H1 (cell line): ENCODE results near the gene PCDHA9.

Experiments
- ASH2L ChIP-seq: fragments of 200-600, 300-600 bp; sonication (generic); IDR thresholded peaks from one replicate; pipeline ENCODE4 v1.7.1; 2017; ENCODE audit warnings: low read length
- BRCA1 ChIP-seq: IDR thresholded peaks from 2 replicates; pipeline ENCODE4 v1.6.1; 2012; ENCODE audit warnings: low read depth, low read length, improper control_type of control experiment
- CEBPB ChIP-seq: IDR thresholded peaks from 2 replicates; pipeline ENCODE4 v1.6.1; 2012; ENCODE audit warnings: low read depth, low read length
- CHD2 ChIP-seq: IDR thresholded peaks from 2 replicates; pipeline ENCODE4 v1.6.1; 2012; ENCODE audit warnings: low read length, improper control_type of control experiment
- CTCF ChIP-seq, 3 experiments: IDR thresholded peaks; 1 replicate in 2 of 3; 2 replicates in 1 of 3; pipeline versions ENCODE4 v1.5.1 to v1.6.1; 2011; ENCODE audit warnings: low read length in 3 of 3, mild to moderate bottlenecking in 3 of 3, inconsistent platforms in 2 of 3, low read depth in 1 of 3, moderate library complexity in 1 of 3; ENCODE audit not compliant: insufficient read depth in 1 of 3; ENCODE audit errors: control extremely low read depth in 1 of 3
- EP300 ChIP-seq, 2 experiments: IDR thresholded peaks; 1 replicate in 1 of 2; 2 replicates in 1 of 2; pipeline ENCODE4 v1.6.1; 2011 to 2012; ENCODE audit warnings: low read depth in 2 of 2, low read length in 2 of 2, mild to moderate bottlenecking in 2 of 2, borderline replicate concordance in 1 of 2, inconsistent platforms in 1 of 2, moderate library complexity in 1 of 2
- EZH2 ChIP-seq: fragments of 200-600 bp; sonication (generic); IDR thresholded peaks from 2 replicates; pipeline ENCODE4 v1.7.1; 2012; ENCODE audit warnings: low read depth, mild to moderate bottlenecking, moderate library complexity, low read length, inconsistent platforms; ENCODE audit not compliant: severe bottlenecking
- GTF2F1 ChIP-seq: IDR thresholded peaks from 2 replicates; pipeline ENCODE4 v1.6.1; 2012; ENCODE audit warnings: low read depth, low read length, improper control_type of control experiment, borderline replicate concordance
- HDAC6 ChIP-seq: IDR thresholded peaks from one replicate; pipeline ENCODE4 v1.7.1; 2012; ENCODE audit warnings: low read depth, mild to moderate bottlenecking, inconsistent platforms, low read length, moderate library complexity
- JUND ChIP-seq: IDR thresholded peaks from 2 replicates; pipeline ENCODE4 v1.6.1; 2011; ENCODE audit warnings: mild to moderate bottlenecking, improper control_type of control experiment, low read length
- POLR2AphosphoS5 ChIP-seq: IDR thresholded peaks from 2 replicates; pipeline ENCODE4 v1.6.1; 2011; ENCODE audit warnings: low read depth, low read length
- RFX5 ChIP-seq: IDR thresholded peaks from 2 replicates; pipeline ENCODE4 v1.6.1; 2011; ENCODE audit warnings: low read depth, low read length, improper control_type of control experiment, borderline replicate concordance
- TAF7 ChIP-seq: optimal IDR thresholded peaks from 2 replicates; pipeline ENCODE3; 2011; ENCODE audit warnings: low read depth, mild to moderate bottlenecking, inconsistent platforms, low read length, moderate library complexity, borderline replicate concordance

GRCh38 chr5:140883927-140884697 lies 35.9 kb downstream of the PCDHA9 start:
- TF ChIP-seq ASH2L: no peak
- TF ChIP-seq CEBPB: no peak
- no peak for TF ChIP-seq BRCA1
- TF ChIP-seq CTCF (IDR thresholded peaks at IDR 0.05; ENCODE audit: control extremely low read depth in 1 of 3, insufficient read depth in 1 of 3, low read depth in 1 of 3, low read length in 3 of 3): no peak
- no peak for TF ChIP-seq CHD2
- TF ChIP-seq JUND: no peak
- TF ChIP-seq EP300 (IDR thresholded peaks at IDR 0.05; ENCODE audit: borderline replicate concordance in 1 of 2, low read depth in 2 of 2, low read length in 2 of 2): no peak
- no peak for TF ChIP-seq RFX5
- no peak for TF ChIP-seq TAF7
- TF ChIP-seq EZH2: no peak
- TF ChIP-seq POLR2AphosphoS5: no peak
- no peak for TF ChIP-seq GTF2F1
- no peak for TF ChIP-seq HDAC6
